SK-N-SH (cell line): Measurements from ENCODE around the gene MUC5AC. TPM values are rescaled to one million over a fixed set of nuclear protein-coding genes. Genes with fewer than 3 reads are reported as not detected.
A peak's percentile ranks its signal among the peaks of the same experiment; 100 is the strongest.

Experiments used
- CTCF ChIA-PET: fragments of 300-600, 350-600 bp; formaldehyde crosslinking; extraction: SDS; loops from one replicate; lab custom pipeline; 2021; lab: Yijun Ruan, JAX
- POLR2A ChIA-PET: fragments of 350-600 bp; sonication (Branson Sonifier 250); formaldehyde crosslinking; extraction: SDS; loops from one replicate; lab custom pipeline; 2020; ENCODE audit warnings: antibody characterized with exemption, inconsistent platforms; lab: Yijun Ruan, JAX
- DNase-seq: peaks from one replicate; pipeline ENCODE4 v3.0.0; 2012
- H2AFZ ChIP-seq: fragments of 200-600 bp; sonication (generic); 2 replicates; pipeline ENCODE4 v1.8.1; 2016; ENCODE audit warnings: antibody characterized with exemption, mild to moderate bottlenecking, low read depth
- H3F3A ChIP-seq: fragments of 200-600 bp; sonication (generic); replicated peaks from 2 replicates; pipeline ENCODE3; 2016; ENCODE audit warnings: antibody characterized with exemption, mild to moderate bottlenecking; ENCODE audit not compliant: insufficient read depth
- H3K27ac ChIP-seq, 2 experiments: fragments of 200-500 bp in 1 of 2; fragments of 200-600 bp in 1 of 2; sonication (Bioruptor generic) in 1 of 2; sonication (generic), shearing (Covaris generic) in 1 of 2; 2 replicates each; pipeline versions ENCODE4 v1.5.1 to v1.6.1; 2014 to 2016; ENCODE audit warnings: low read depth in 2 of 2, inconsistent platforms in 1 of 2, low read length in 1 of 2, mild to moderate bottlenecking in 1 of 2, mixed read lengths in 1 of 2
- H3K27me3 ChIP-seq: fragments of 200-600 bp; sonication (generic), shearing (Covaris generic); 2 replicates; pipeline ENCODE4 v1.6.1; 2016; ENCODE audit warnings: mixed run types; ENCODE audit not compliant: insufficient read depth
- H3K36me3 ChIP-seq, 2 experiments: fragments of 200-500 bp in 1 of 2; fragments of 200-600 bp in 1 of 2; sonication (Bioruptor generic) in 1 of 2; sonication (generic) in 1 of 2; replicated peaks in 1 of 2; 2 replicates each; pipeline versions ENCODE3 to v1.5.1; 2014 to 2016; ENCODE audit warnings: low read length in 1 of 2, mild to moderate bottlenecking in 1 of 2; ENCODE audit not compliant: insufficient read depth in 2 of 2, control insufficient read depth in 1 of 2
- H3K4me1 ChIP-seq, 2 experiments: fragments of 200-500 bp in 1 of 2; fragments of 200-600 bp in 1 of 2; sonication (Bioruptor generic) in 1 of 2; sonication (generic), shearing (Covaris generic) in 1 of 2; 2 replicates each; pipeline versions ENCODE4 v1.5.1 to v1.6.1; 2014 to 2016; ENCODE audit warnings: low read depth in 1 of 2, low read length in 1 of 2, mixed run types in 1 of 2; ENCODE audit not compliant: insufficient read depth in 2 of 2, control insufficient read depth in 1 of 2
- H3K4me2 ChIP-seq: fragments of 200-600 bp; sonication (generic), shearing (Covaris generic); 2 replicates; pipeline ENCODE4 v1.6.1; 2017; ENCODE audit warnings: mixed run types
- H3K4me3 ChIP-seq, 2 experiments: fragments of 200-500 bp in 1 of 2; fragments of 200-600 bp in 1 of 2; sonication (Bioruptor generic) in 1 of 2; sonication (generic), shearing (Covaris generic) in 1 of 2; 2 replicates each; pipeline versions ENCODE4 v1.5.1 to v1.8.1; 2014 to 2016; ENCODE audit warnings: low read depth in 2 of 2, inconsistent platforms in 1 of 2, low read length in 1 of 2, mild to moderate bottlenecking in 1 of 2, mixed read lengths in 1 of 2, moderate library complexity in 1 of 2
- H3K79me2 ChIP-seq: fragments of 200-600 bp; sonication (generic); 2 replicates; pipeline ENCODE4 v1.8.1; 2017; ENCODE audit warnings: mild to moderate bottlenecking; ENCODE audit not compliant: insufficient read depth
- H3K9ac ChIP-seq: fragments of 200-600 bp; sonication (generic); 2 replicates; pipeline ENCODE4 v1.6.1; 2017; ENCODE audit warnings: mixed run types
- H3K9me2 ChIP-seq: fragments of 200-600 bp; sonication (generic); 2 replicates; pipeline ENCODE4 v1.6.1; 2017; ENCODE audit warnings: mixed run types
- H3K9me3 ChIP-seq: fragments of 200-600 bp; sonication (generic); 2 replicates; pipeline ENCODE4 v1.6.1; 2017; ENCODE audit warnings: mixed run types, mild to moderate bottlenecking, moderate library complexity
- H4K20me1 ChIP-seq: fragments of 200-600 bp; sonication (generic); 2 replicates; pipeline ENCODE4 v1.6.1; 2017; ENCODE audit warnings: mild to moderate bottlenecking, mixed run types; ENCODE audit not compliant: insufficient read depth
- CHD2 ChIP-seq: fragments of 150-350 bp; IDR thresholded peaks from 2 replicates; pipeline ENCODE4 v1.6.1; 2018; ENCODE audit warnings: low read length; ENCODE audit not compliant: partially characterized antibody
- CTCF ChIP-seq: fragments of 200-600 bp; sonication (generic); IDR thresholded peaks from 2 replicates; pipeline ENCODE4 v1.6.1; 2017; ENCODE audit warnings: antibody characterized with exemption, mild to moderate bottlenecking, moderate library complexity
- ELF1 ChIP-seq: IDR thresholded peaks from 2 replicates; pipeline ENCODE4 v1.4.0; 2012
- EP300 ChIP-seq, 2 experiments: IDR thresholded peaks; 2 replicates each; pipeline versions ENCODE4 v1.4.0 to v1.6.1; 2012; ENCODE audit warnings: borderline replicate concordance in 1 of 2, low read depth in 1 of 2, low read length in 1 of 2
- EZH2phosphoT487 ChIP-seq: fragments of 200-600 bp; sonication (generic); IDR thresholded peaks from 2 replicates; pipeline ENCODE4 v1.6.1; 2017; ENCODE audit warnings: low read depth, mixed run types, mild to moderate bottlenecking, antibody characterized with exemption, moderate library complexity, borderline replicate concordance
- FOXJ3 ChIP-seq: sonication (generic); formaldehyde crosslinking; IDR thresholded peaks from 2 replicates; pipeline ENCODE4 v1.5.1; 2020; ENCODE audit warnings: mild to moderate bottlenecking, missing genetic modification reagents
- GABPA ChIP-seq: IDR thresholded peaks from 2 replicates; pipeline ENCODE4 v1.4.0; 2012; ENCODE audit warnings: low read depth, mild to moderate bottlenecking
- IRF3 ChIP-seq: fragments of 150-350 bp; IDR thresholded peaks from 2 replicates; pipeline ENCODE4 v1.6.1; 2016; ENCODE audit warnings: mild to moderate bottlenecking, low read depth, low read length
- NFIC ChIP-seq: IDR thresholded peaks from 2 replicates; pipeline ENCODE4 v1.4.0; 2012; ENCODE audit warnings: borderline replicate concordance
- NRF1 ChIP-seq: IDR thresholded peaks from 2 replicates; pipeline ENCODE4 v1.6.1; 2012; ENCODE audit warnings: low read depth, mild to moderate bottlenecking, low read length
- RAD21 ChIP-seq: IDR thresholded peaks from 2 replicates; pipeline ENCODE4 v1.6.1; 2012; ENCODE audit warnings: mild to moderate bottlenecking, low read length
- REST ChIP-seq: IDR thresholded peaks from 2 replicates; pipeline ENCODE4 v1.6.1; 2012; ENCODE audit warnings: mild to moderate bottlenecking, low read depth, low read length, moderate library complexity
- SMC3 ChIP-seq: IDR thresholded peaks from 2 replicates; pipeline ENCODE4 v1.6.1; 2012; ENCODE audit warnings: low read depth, low read length, improper control_type of control experiment
- TCF12 ChIP-seq: IDR thresholded peaks from 2 replicates; pipeline ENCODE4 v1.4.0; 2012
- TEAD4 ChIP-seq: IDR thresholded peaks from 2 replicates; pipeline ENCODE4 v1.4.0; 2012; ENCODE audit warnings: mild to moderate bottlenecking, borderline replicate concordance; ENCODE audit not compliant: insufficient read depth
- USF1 ChIP-seq: IDR thresholded peaks from 2 replicates; pipeline ENCODE4 v1.4.0; 2012; ENCODE audit warnings: low read depth, borderline replicate concordance
- USF2 ChIP-seq: fragments of 150-350 bp; IDR thresholded peaks from 2 replicates; pipeline ENCODE4 v1.6.1; 2017; ENCODE audit warnings: antibody characterized with exemption, low read length, low read depth, borderline replicate concordance
- WGBS: methylation state at CpG from one replicate; pipeline ENCODE4 v1.1.6; 2017; ENCODE audit warnings: low lambda C conversion rate; 5-methylcytosine and 5-hydroxymethylcytosine counted together
- polyA plus RNA-seq, 3 experiments: library from polyadenylated mRNA; depleted of rRNA; stranded (reverse); fragments of >200 nt; gene quantifications; 2 replicates each; pipeline ENCODE4 v1.2.3, GENCODE V29; 2012
- TF ChIP-seq, protein P1 (sequence below): IDR thresholded peaks from 2 replicates; pipeline ENCODE4; 2012

MUC5AC gene
- polyA plus RNA-seq, 1 of the 3 experiments (the other 2 are of a cell fraction), result not detected

- Histone ChIP-seq H3K4me2 (no peak overlapping the region), H3K9me3 (no peaks in the 10 kb centered on the region), H3K4me1 (peaks cover 0 to 10% of the 10 kb centered on the region in 2 experiments; a peak in 1 of 4 replicates), H3K79me2 (no peaks in the 10 kb centered on the region), H3K4me3 (no peak overlapping the region), H3F3A (no peaks in the 10 kb centered on the region), H3K9ac (no peak overlapping the region), H3K27me3 (peaks cover 5% of the 10 kb centered on the region; the same call in 1 of the 2 replicates), H3K27ac (no peak overlapping the region), H3K9me2 (no peaks in the 10 kb centered on the region), H3K36me3 (no peaks in the 10 kb centered on the region), H4K20me1 (no peaks in the 10 kb centered on the region), H2AFZ (no peak overlapping the region)
- DNase-seq, result peak; percentile 28
- TF ChIP-seq RAD21 (no peak), FOXJ3 (no peak), IRF3 (no peak), EZH2phosphoT487 (no peak), GABPA (no peak), ELF1 (no peak), USF1 (no peak), TEAD4 (no peak), SMC3 (no peak), REST (no peak), TCF12 (no peak), EP300 (IDR thresholded peaks at IDR 0.05; ENCODE audit: borderline replicate concordance in 1 of 2, low read depth in 1 of 2, low read length in 1 of 2) (no peak), NRF1 (no peak), NFIC (no peak), CHD2 (no peak), USF2 (no peak), CTCF (no peak)
- TF ChIP-seq, protein P1, sequence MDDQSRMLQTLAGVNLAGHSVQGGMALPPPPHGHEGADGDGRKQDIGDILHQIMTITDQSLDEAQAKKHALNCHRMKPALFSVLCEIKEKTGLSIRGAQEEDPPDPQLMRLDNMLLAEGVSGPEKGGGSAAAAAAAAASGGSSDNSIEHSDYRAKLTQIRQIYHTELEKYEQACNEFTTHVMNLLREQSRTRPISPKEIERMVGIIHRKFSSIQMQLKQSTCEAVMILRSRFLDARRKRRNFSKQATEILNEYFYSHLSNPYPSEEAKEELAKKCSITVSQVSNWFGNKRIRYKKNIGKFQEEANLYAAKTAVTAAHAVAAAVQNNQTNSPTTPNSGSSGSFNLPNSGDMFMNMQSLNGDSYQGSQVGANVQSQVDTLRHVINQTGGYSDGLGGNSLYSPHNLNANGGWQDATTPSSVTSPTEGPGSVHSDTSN, result no peak
- ChIA-PET POLR2A (no interaction called here), CTCF (interaction anchor here (1.8 kb wide), 1 partner anchor 18 kb away, joined by 4 read pairs; no protein-coding TSS in a partner anchor)
- 39% methylated on average over 9 of the region's 26 CpGs for WGBS
Measured at GRCh38 chr11:1198561-1199240, 40.9 kb downstream of the MUC5AC start.
